Hepatocyte (in vitro differentiated cells): ENCODE data around the gene S100A16. TPM values are rescaled to one million over a fixed set of nuclear protein-coding genes. Genes with fewer than 3 reads are reported as not detected.

Experiments used
- DNase-seq: peaks from one replicate; pipeline ENCODE4 v3.0.0-alpha.2; 2016; ENCODE audit warnings: low spot score
- H2AFZ ChIP-seq: fragments of 200-600 bp; sonication (generic); 2 replicates; pipeline ENCODE4 v1.6.0; 2016; ENCODE audit warnings: antibody characterized with exemption, mild to moderate bottlenecking
- H3K27ac ChIP-seq: fragments of 200-600 bp; sonication (generic); 2 replicates; pipeline ENCODE4 v1.5.1; 2016; ENCODE audit warnings: mild to moderate bottlenecking
- H3K27me3 ChIP-seq: fragments of 200-600 bp; sonication (generic); 2 replicates; pipeline ENCODE4 v1.6.1; 2016
- H3K36me3 ChIP-seq: fragments of 200-600 bp; sonication (generic); replicated peaks from 2 replicates; pipeline ENCODE4 v1.5.1; 2016; ENCODE audit warnings: low read depth; ENCODE audit not compliant: insufficient read depth
- H3K4me1 ChIP-seq: fragments of 200-600 bp; sonication (generic); 2 replicates; pipeline ENCODE4 v1.5.1; 2016; ENCODE audit warnings: mild to moderate bottlenecking, moderate library complexity; ENCODE audit not compliant: insufficient read depth
- H3K4me2 ChIP-seq: fragments of 200-600 bp; sonication (generic); 2 replicates; pipeline ENCODE4 v1.6.0; 2016
- H3K4me3 ChIP-seq: fragments of 200-600 bp; sonication (generic); 2 replicates; pipeline ENCODE4 v1.5.1; 2016; ENCODE audit warnings: mild to moderate bottlenecking
- H3K79me2 ChIP-seq: fragments of 200-600 bp; sonication (generic); 2 replicates; pipeline ENCODE4 v1.6.0; 2017; ENCODE audit warnings: mild to moderate bottlenecking
- H3K9me2 ChIP-seq: fragments of 200-600 bp; sonication (generic); replicated peaks from 2 replicates; pipeline ENCODE4 v1.6.0; 2017; ENCODE audit warnings: mild to moderate bottlenecking; ENCODE audit not compliant: insufficient read depth
- H3K9me3 ChIP-seq: fragments of 200-600 bp; sonication (generic); 2 replicates; pipeline ENCODE4 v1.5.1; 2016; ENCODE audit warnings: low read depth, mild to moderate bottlenecking
- H4K20me1 ChIP-seq: fragments of 200-600 bp; sonication (generic); 2 replicates; pipeline ENCODE4 v1.6.0; 2016; ENCODE audit warnings: mild to moderate bottlenecking; ENCODE audit not compliant: insufficient read depth, poor library complexity, severe bottlenecking
- EZH2 ChIP-seq: fragments of 200-600 bp; sonication (generic); IDR thresholded peaks from 2 replicates; pipeline ENCODE4 v1.6.1; 2016; ENCODE audit warnings: antibody characterized with exemption, mild to moderate bottlenecking, borderline replicate concordance
- EZH2phosphoT487 ChIP-seq: fragments of 200-600 bp; sonication (generic); IDR thresholded peaks from one replicate; pipeline ENCODE4 v1.6.1; 2018; ENCODE audit warnings: antibody characterized with exemption, mild to moderate bottlenecking, low read depth, moderate library complexity; ENCODE audit not compliant: unreplicated experiment, severe bottlenecking
- WGBS: methylation state at CpG from one replicate; pipeline ENCODE4 v1.1.6; 2016; ENCODE audit warnings: low lambda C conversion rate; ENCODE audit errors: missing lambda C conversion rate; 5-methylcytosine and 5-hydroxymethylcytosine counted together
- polyA plus RNA-seq: library from polyadenylated mRNA; unstranded; fragments of >200 nt; fragmentation: Nextera tagmentation; extraction: Ambion mirVana; gene quantifications from 2 replicates; pipeline ENCODE4 v1.2.1, GENCODE V29; 2016
- total RNA-seq: library from RNA; depleted of rRNA; stranded (reverse); fragments of >200 nt; gene quantifications from 2 replicates; pipeline ENCODE4 v1.2.3, GENCODE V29; 2014
- TF ChIP-seq, protein P1 (sequence below): fragments of 200-600 bp; sonication (generic); IDR thresholded peaks from 2 replicates; pipeline ENCODE4 v1.5.1; 2016; ENCODE audit warnings: antibody characterized with exemption, mild to moderate bottlenecking; ENCODE audit not compliant: poor library complexity

S100A16 gene
- total and polyA plus RNA-seq, 2 experiments from 2014 or later = 103 to 155 TPM

DNA sequence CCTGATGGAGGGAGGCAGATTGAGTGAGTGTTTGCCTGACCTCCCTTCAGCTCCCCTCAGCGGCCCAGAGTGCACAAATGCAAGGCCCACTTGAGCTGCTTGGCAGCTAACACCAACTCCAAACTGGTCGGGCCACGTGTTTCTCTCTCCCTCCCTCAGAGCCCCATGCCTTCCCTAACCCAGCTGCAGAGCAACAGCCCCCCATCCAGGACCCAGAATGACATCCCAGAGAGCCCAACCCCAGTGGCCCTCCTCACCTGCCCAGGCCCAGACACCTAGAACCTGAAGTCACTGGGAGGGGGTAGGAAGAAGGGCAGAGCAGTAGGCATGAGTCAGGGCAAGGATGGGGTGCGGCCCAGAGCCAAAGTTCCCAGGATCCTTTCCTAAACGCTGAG, 4.0 kb upstream of the S100A16 start:
- 89% methylated on average over 5 of the region's 5 CpGs for WGBS

DNA sequence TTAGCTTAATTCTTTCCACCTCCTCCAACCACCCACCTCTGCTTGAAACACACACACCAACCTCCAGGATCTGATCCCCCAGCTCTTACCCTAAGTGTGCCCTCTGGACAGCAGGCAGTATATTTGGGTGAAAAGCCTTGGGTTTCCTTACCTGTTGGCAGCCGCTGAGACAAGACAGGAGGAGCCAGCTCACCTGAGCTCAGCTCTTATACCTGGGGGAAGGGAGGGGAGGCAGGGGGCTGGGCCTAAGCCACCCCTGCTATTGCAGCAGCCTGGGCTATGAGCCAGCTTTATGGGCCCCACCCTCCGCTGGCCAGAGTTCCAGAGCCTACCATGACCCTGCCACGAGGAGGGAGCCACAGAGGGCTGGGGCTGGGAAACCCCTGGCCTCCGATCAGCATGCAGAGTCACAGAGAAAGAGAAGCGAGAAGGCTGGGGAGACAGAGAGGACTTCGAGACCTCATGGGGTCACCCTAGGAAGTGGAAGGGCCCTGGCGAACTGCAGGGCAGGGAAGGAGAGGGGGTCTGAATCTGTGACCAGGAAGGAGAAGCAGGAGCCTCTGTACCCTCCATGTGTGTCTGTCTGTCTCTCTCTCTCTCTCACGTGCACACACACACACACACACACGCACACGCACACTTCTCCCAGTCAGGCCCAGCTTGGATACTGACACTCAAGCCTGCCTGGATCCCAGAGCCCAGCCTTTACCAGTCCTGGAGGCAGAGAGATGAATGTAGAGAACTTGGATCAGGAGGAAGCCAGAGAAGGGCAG, 3.4 kb upstream of the S100A16 start, which contains the start of gene S100A14:
S100A14 (minus strand) TSS at position 182 of the 773 bp plus-strand sequence. CDS start 467 bp downstream, outside the sequence.
- peaks cover 21% of the 10 kb centered on the region for H3K79me2 ChIP-seq
- peak within 1 kb of the TSS; percentile 76 for H3K4me2 ChIP-seq
- peak within 1 kb of the TSS; percentile 30 for H3K4me3 ChIP-seq
- DNase-seq = peak; percentile 89
- H3K27ac ChIP-seq = peak within 1 kb of the TSS; percentile 87
- H3K4me1 ChIP-seq = peaks cover 37% of the 10 kb centered on the region
- no peaks in the 10 kb centered on the region for H3K27me3 ChIP-seq
- H3K36me3 ChIP-seq = no peaks in the 10 kb centered on the region
- H4K20me1 ChIP-seq = no peaks in the 10 kb centered on the region
- H3K9me2 ChIP-seq = no peaks in the 10 kb centered on the region
- 72% methylated on average over 10 of the region's 10 CpGs for WGBS
- H2AFZ ChIP-seq = peak within 1 kb of the TSS; percentile 21
- H3K9me3 ChIP-seq = no peaks in the 10 kb centered on the region
- TF ChIP-seq, protein P1, sequence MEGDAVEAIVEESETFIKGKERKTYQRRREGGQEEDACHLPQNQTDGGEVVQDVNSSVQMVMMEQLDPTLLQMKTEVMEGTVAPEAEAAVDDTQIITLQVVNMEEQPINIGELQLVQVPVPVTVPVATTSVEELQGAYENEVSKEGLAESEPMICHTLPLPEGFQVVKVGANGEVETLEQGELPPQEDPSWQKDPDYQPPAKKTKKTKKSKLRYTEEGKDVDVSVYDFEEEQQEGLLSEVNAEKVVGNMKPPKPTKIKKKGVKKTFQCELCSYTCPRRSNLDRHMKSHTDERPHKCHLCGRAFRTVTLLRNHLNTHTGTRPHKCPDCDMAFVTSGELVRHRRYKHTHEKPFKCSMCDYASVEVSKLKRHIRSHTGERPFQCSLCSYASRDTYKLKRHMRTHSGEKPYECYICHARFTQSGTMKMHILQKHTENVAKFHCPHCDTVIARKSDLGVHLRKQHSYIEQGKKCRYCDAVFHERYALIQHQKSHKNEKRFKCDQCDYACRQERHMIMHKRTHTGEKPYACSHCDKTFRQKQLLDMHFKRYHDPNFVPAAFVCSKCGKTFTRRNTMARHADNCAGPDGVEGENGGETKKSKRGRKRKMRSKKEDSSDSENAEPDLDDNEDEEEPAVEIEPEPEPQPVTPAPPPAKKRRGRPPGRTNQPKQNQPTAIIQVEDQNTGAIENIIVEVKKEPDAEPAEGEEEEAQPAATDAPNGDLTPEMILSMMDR = no peak
- TF ChIP-seq EZH2phosphoT487 (no peak), EZH2 (no peak)

More for the DNA sequence above, 4.0 kb upstream of the S100A16 start:
- no peak for DNase-seq
- Histone ChIP-seq H3K79me2 (peaks cover 15% of the 10 kb centered on the region), H3K36me3 (no peaks in the 10 kb centered on the region), H2AFZ (peak overlapping the region; percentile 21), H4K20me1 (no peaks in the 10 kb centered on the region), H3K27ac (peak overlapping the region; percentile 87), H3K9me3 (no peaks in the 10 kb centered on the region), H3K4me1 (peaks cover 34% of the 10 kb centered on the region), H3K4me3 (no peak overlapping the region), H3K9me2 (no peaks in the 10 kb centered on the region), H3K27me3 (no peaks in the 10 kb centered on the region), H3K4me2 (no peak overlapping the region)
- TF ChIP-seq, protein P1 = no peak
- TF ChIP-seq EZH2 = no peak
- no peak for TF ChIP-seq EZH2phosphoT487

DNA sequence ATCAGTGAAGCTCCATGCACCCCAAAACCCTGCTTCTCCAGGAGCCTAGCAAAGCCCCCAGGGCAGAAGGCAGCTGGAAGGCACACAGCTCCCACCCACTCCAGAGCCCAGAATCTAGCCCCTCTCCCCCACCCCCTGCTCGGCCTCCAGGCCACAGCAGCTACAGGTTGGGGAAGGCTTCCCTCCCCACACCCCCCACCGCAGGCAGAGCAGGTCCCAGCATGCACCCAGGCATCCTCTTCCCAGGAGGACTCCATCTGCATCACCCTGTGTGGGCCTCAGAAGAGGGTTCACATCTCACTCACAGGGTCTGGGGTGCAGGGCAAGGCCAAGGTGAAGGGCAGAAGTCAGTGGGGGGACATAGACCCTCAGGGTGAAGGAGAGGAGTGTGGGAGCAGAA, 2.5 kb upstream of the S100A16 start:
- no peaks in the 10 kb centered on the region for H3K36me3 ChIP-seq
- H3K4me1 ChIP-seq = peaks cover 39% of the 10 kb centered on the region
- no peaks in the 10 kb centered on the region for H3K27me3 ChIP-seq
- H3K9me3 ChIP-seq = no peaks in the 10 kb centered on the region
- no peaks in the 10 kb centered on the region for H4K20me1 ChIP-seq
- DNase-seq = no peak
- H3K27ac ChIP-seq = peak overlapping the region; percentile 87
- WGBS = 86% methylated on average over 1 of the region's 2 CpGs
- peak overlapping the region; percentile 76 for H3K4me2 ChIP-seq
- no peak overlapping the region for H2AFZ ChIP-seq
- H3K4me3 ChIP-seq = peak overlapping the region; percentile 30
- H3K79me2 ChIP-seq = peaks cover 30% of the 10 kb centered on the region
- no peaks in the 10 kb centered on the region for H3K9me2 ChIP-seq
- TF ChIP-seq EZH2 (no peak), EZH2phosphoT487 (no peak)
- TF ChIP-seq, protein P1 = no peak
